SH-SY5Y (cell line): Measurements from ENCODE around the gene FNDC10.

Source experiments
- GATA2 ChIP-seq: IDR thresholded peaks from 2 replicates; pipeline ENCODE4 v1.6.1; 2011; ENCODE audit warnings: mild to moderate bottlenecking, low read depth, low read length
- GATA3 ChIP-seq: IDR thresholded peaks from 2 replicates; pipeline ENCODE4 v1.6.1; 2011; ENCODE audit warnings: low read depth, mild to moderate bottlenecking, low read length, moderate library complexity

GRCh38 chr1:1591452-1591851 is 8.5 kb downstream of the FNDC10 start:
- no peak for TF ChIP-seq GATA2
- TF ChIP-seq GATA3: no peak
